Stimulated activated naive CD8-positive, alpha-beta T cell treated with anti-CD3 and anti-CD28 coated beads, Interleukin-15, Interleukin-2, amounts not matched to agents 100 ng/mL and 50 ng/mL, for 24 hours (primary cell): ENCODE results near the gene FOSB.
A peak's percentile ranks its signal among the peaks of the same experiment; 100 is the strongest.

Experiments
- H3K27ac Mint-ChIP-seq: one replicate; pipeline ENCODE4 v1.8.0; 2021; ENCODE audit warnings: mild to moderate bottlenecking, mixed read lengths
- H3K27me3 Mint-ChIP-seq: one replicate; pipeline ENCODE4 v1.8.0; 2021; ENCODE audit warnings: mixed read lengths
- H3K36me3 Mint-ChIP-seq: one replicate; pipeline ENCODE4 v1.8.0; 2021; ENCODE audit warnings: low read depth, mixed read lengths
- H3K4me1 Mint-ChIP-seq: one replicate; pipeline ENCODE4 v1.8.0; 2021; ENCODE audit warnings: low read depth, mixed read lengths
- H3K4me3 Mint-ChIP-seq: one replicate; pipeline ENCODE4 v1.8.0; 2021; ENCODE audit warnings: mild to moderate bottlenecking, mixed read lengths
- H3K9me3 Mint-ChIP-seq: one replicate; pipeline ENCODE4 v1.8.0; 2021; ENCODE audit warnings: mixed read lengths

Gene FOSB

DNA sequence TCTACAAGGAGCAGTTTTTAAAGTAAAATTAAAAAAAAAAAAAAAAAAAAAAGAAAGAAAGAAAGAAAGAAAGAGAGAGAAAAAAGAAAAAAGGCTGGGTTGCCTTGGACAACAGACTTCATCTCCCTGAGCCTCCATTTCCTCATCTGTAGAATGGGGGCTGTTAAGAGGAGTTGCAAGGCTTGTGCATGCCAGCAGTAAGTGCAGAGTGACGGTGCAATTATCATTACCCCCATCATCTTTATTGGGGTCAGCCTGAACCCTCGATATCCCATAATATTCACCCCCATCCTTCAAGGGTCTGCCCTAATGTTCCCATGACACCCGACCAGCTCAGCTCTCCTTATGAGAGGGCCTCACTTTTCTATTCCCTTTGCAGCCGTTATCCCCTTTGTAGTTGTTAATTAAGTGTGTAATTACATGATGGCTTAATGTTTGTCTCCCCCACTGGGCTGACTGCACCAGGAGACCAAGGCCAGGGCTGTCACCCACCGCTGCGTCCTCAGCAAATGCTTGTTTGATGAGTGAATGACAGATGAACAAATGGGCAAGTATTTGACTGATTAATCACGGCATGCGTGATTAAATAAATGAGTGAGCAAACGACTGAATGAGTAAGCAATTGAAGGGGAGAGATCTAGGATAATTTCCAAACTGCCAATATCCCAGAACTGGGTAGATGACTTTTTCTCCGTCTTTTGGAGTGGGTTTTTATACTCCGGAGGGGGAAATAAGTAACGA is 10.1 kb downstream of the FOSB start:
- Mint-ChIP-seq H3K27ac (peak overlapping the region; percentile 97), H3K36me3 (peaks cover under 1% of the 10 kb centered on the region), H3K4me1 (peaks cover 34% of the 10 kb centered on the region), H3K9me3 (no peaks in the 10 kb centered on the region), H3K4me3 (peak overlapping the region; percentile 55), H3K27me3 (peaks cover 4% of the 10 kb centered on the region)

DNA sequence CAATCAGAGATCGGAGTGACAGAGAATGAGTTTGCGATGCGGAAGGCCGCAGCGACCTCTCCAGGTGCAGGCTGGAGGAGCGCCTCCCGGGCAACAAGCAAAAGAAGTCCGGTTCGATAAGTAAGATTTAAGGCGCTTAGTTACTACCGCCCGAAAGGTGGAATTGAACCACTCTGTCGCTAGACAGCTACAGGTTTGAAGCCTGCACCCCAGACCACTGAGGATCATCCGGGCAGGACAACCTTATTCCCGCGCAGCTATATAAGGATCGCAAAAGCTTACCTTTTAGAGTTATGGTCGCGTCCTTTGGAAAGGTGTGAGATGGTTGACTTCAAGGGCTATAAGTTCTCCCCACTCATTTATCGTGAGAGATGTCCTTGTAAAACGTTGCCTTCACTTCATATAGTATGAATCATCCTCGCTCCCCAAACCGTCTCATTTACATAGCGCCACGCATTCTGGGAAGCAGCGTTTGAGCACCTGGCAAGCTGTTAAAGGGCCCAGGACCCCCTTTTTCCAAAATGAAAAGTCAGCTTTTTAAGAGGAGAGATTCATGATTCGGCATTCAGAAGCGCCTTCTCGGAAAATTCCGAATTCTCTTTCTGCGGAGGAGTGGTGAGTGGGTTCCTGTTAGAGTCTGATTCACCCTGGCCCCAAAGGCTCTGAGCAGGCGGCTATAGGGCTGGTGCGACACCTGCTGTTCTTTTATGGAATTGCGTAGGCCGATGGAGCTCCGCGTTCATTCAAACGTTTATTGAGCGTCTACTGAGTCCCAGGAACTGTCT is 10.8 kb downstream of the FOSB start:
- H3K4me3 Mint-ChIP-seq, result peak overlapping the region; percentile 55
- peaks cover 4% of the 10 kb centered on the region for H3K27me3 Mint-ChIP-seq
- no peaks in the 10 kb centered on the region for H3K9me3 Mint-ChIP-seq
- H3K27ac Mint-ChIP-seq, result peak overlapping the region; percentile 97
- H3K4me1 Mint-ChIP-seq, result peaks cover 34% of the 10 kb centered on the region
- H3K36me3 Mint-ChIP-seq, result no peaks in the 10 kb centered on the region

DNA sequence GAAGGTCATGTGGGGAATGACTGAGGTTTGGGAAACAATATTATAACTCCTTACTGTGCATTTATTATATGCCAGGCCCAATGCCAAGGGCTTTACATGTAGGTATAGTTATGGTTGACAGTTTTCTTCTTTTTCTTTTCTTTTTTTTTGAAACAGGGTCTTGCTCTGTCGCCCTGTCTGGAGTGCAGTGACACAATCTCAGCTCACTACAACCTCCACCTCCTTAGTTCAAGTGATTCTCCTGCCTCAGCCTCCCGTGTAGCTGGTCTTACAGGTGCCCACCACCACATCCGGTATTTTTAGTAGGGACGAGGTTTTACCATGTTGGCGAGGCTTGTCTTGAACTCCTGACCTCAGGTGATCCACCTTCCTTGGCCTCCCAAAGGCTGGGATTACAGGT is 15.2 kb downstream of the FOSB start:
- peaks cover 26% of the 10 kb centered on the region for H3K4me1 Mint-ChIP-seq
- H3K27ac Mint-ChIP-seq, result no peak overlapping the region
- peaks cover 4% of the 10 kb centered on the region for H3K27me3 Mint-ChIP-seq
- no peaks in the 10 kb centered on the region for H3K9me3 Mint-ChIP-seq
- H3K36me3 Mint-ChIP-seq, result no peaks in the 10 kb centered on the region
- H3K4me3 Mint-ChIP-seq, result no peak overlapping the region

DNA sequence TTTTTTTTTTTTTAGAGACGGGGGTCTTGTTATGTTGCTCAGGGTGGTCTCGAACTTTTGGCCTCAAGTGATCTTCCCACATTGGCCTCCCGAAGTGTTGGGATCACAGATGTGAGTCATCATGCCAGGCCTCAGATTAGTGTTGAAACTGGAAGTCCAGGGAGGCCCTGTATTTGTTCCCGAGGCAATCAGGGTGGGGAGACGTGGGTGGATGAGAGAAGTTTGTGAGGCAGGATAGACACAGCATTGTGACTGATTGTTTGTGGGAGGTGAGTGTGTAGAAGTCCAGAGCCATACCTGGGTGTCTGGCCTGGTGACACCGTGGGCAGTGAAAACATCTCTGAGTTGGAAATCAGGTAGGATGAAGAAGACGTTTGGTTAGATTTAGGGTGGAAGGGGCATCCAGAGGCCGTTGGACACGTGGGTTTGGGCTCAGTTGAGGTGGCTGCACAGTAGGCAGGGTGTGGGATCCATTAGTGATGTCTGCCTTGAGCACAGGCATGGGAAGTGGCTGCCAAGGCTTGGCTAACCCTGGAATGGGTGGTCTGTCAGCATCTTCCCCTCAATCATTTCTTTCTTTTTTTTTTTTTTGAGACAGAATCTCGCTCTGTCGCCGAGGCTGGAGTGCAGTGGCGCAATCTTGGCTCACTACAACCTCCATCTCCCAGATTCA is 16.6 kb downstream of the FOSB start:
- no peaks in the 10 kb centered on the region for H3K9me3 Mint-ChIP-seq
- no peak overlapping the region for H3K4me3 Mint-ChIP-seq
- peaks cover 4% of the 10 kb centered on the region for H3K27me3 Mint-ChIP-seq
- H3K36me3 Mint-ChIP-seq, result no peaks in the 10 kb centered on the region
- peaks cover 14% of the 10 kb centered on the region for H3K4me1 Mint-ChIP-seq
- H3K27ac Mint-ChIP-seq, result no peak overlapping the region

DNA sequence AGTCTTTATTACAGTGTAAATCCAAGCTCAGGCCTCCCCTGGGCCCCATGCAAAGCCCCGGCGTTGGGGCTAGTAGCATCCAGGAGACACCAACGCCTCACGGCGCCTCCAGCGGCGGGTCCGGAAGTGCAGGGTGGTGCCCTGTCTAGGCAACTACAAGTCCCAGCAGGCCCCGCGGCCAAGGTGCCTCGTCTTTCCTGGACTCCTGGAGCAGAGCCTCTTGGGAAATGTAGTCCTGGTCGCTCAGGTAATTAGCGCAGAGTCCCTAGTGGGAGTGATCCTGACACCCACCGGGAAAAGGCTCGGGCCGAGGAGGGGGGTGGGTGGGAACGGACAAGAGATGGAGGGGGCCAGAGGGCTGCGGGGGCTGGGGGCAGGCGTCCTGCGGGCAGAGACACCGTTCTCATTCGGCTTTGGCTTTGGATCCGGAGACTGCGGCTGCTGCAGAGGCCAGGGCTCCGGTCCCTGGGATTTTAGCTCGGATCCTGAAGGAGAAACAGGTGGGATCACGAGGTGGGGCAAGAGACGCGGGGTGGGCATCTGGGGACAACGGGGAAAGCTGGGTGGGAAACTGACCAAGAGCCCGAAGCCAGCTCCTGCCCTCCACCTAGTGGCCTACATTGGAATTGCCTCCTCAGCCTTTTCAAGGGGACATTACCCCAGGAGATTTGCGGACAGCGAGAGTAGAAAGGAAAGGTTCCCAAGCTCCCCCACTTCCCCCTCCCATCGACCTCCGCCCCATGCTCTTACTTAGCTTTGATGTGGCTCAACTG is 17.7 kb downstream of the FOSB start:
- peak overlapping the region; percentile 85 for H3K27ac Mint-ChIP-seq
- H3K27me3 Mint-ChIP-seq, result peaks cover 4% of the 10 kb centered on the region
- no peaks in the 10 kb centered on the region for H3K36me3 Mint-ChIP-seq
- peaks cover 11% of the 10 kb centered on the region for H3K4me1 Mint-ChIP-seq
- H3K9me3 Mint-ChIP-seq, result no peaks in the 10 kb centered on the region
- peak overlapping the region; percentile 82 for H3K4me3 Mint-ChIP-seq

DNA sequence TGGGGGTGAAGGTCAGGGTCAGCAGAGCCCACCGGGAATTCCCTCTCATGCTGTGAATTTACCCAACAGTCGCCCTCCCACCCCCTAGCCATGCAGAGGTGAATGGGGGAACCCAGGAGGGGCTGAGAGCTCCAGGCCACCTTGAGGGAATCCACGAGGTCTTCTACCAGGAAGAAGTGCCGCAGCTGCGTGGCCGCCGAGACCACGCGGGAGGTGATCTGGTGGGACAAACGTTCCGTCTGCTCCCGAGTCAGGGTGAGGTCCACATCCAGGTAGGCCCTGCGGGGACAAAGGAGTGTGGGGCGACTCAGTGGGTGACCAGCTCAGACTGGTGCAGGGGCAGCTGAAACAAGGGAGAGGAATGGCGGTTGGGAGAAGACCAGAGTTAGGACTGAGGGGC is 20.9 kb downstream of the FOSB start:
- no peak overlapping the region for H3K4me3 Mint-ChIP-seq

DNA sequence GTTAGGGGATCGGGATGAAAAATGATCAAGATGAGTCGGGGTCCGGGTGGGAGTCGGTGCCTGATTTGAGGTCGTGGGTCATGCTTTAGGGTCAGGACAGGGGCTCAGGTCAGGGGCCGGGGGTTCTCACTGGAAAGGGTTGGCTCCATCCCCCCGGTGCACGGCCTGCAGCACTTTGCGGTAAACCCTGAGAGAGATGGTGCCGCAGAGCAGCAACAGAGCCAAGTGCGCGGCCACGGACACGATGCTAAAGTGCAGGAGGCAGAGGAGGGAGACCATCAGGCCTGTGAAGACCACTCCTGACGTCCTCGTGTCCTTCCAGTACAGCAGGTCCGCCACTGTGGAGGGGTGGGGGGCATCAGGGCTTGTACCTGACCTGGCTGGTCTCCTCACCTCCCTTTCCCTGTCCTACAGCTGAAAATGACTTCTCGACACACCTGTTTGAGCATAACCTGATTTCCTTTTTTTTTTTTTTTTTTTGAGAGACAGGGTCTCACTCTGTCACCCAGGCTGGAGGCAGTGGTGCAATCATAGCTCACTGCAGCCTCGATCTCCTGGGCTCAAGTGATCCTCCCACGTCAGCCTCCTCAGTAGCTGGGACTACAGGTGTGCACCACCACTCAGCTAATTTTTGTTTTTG is 21.5 kb downstream of the FOSB start:
- no peak overlapping the region for H3K4me3 Mint-ChIP-seq
- H3K27me3 Mint-ChIP-seq, result peaks cover 13% of the 10 kb centered on the region
- no peaks in the 10 kb centered on the region for H3K9me3 Mint-ChIP-seq
- peaks cover 25% of the 10 kb centered on the region for H3K4me1 Mint-ChIP-seq
- H3K27ac Mint-ChIP-seq, result no peak overlapping the region
- H3K36me3 Mint-ChIP-seq, result no peaks in the 10 kb centered on the region

More for the DNA sequence above, 20.9 kb downstream of the FOSB start:
- no peaks in the 10 kb centered on the region for H3K36me3 Mint-ChIP-seq
- H3K9me3 Mint-ChIP-seq, result no peaks in the 10 kb centered on the region
- H3K27me3 Mint-ChIP-seq, result peaks cover 13% of the 10 kb centered on the region
- H3K27ac Mint-ChIP-seq, result no peak overlapping the region
- peaks cover 23% of the 10 kb centered on the region for H3K4me1 Mint-ChIP-seq

DNA sequence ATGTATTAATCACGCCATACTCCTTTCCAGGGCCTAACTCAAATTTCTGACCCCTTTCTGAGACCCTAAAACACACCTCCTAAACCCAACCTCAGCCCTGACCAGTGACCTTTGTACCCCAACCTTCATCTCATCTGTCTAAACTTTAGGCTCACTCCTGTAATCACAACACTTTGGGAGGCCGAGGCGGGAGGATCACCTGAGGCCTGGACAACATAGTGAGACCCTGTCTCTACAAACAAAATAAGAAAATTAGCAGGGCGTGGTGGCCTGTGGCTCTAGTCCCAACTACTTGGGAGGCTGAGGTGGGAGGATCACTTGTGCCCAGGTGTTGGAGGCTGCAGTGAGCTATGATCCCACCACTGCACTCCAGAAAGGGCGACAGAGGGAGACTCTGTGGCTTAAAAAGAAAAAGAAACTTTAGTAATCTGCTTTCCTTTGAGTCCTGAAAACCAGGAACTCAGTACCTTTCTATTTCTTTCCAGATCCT is 24.4 kb downstream of the FOSB start:
- Mint-ChIP-seq H3K4me1 (peaks cover 30% of the 10 kb centered on the region), H3K36me3 (no peaks in the 10 kb centered on the region), H3K27me3 (peaks cover 20% of the 10 kb centered on the region), H3K27ac (no peak overlapping the region), H3K4me3 (no peak overlapping the region), H3K9me3 (no peaks in the 10 kb centered on the region)

DNA sequence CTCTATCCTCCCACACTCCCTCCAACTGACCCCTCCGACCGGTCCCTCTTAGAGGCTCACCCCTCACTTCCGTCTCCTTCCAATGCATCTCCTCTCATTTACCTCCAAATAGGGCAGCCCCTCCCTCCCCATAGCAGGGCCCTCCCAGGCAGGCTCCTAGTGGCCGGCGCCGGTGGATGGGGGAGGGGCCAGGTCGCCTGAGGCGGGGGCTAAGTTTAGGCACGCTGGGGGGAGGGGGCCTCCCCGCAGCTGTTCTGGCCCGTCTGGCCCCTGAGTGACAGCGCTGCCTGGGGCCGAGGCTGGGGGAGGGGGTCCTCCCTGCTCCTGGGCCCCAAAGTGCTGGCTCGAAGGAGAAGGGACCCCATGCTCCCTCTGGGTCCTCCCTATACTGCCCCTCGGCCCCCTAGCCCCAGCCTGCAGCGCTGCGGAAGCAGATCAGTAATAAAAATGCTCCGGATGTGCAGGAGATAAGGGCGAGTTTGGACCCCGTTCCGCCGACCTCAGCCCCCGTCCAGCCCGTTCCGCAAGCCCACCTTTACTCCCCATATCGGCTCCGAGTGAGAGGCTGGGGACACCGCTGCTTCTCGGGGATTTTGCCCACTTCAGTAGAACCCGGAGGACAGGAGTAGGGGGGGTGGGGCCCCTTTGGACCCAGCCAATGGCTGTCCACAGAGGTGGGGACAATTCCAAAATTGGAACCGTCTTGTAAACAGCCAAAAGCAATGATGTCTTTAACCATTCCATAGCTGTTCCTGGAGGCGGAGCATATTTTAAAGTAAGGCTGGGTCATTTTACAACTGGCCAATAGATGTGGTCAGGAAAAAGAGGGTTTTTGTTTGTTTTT is 25.1 kb downstream of the FOSB start:
- H3K9me3 Mint-ChIP-seq, result no peaks in the 10 kb centered on the region
- peaks cover 20% of the 10 kb centered on the region for H3K27me3 Mint-ChIP-seq
- H3K27ac Mint-ChIP-seq, result no peak overlapping the region
- H3K36me3 Mint-ChIP-seq, result no peaks in the 10 kb centered on the region
- H3K4me1 Mint-ChIP-seq, result peaks cover 37% of the 10 kb centered on the region
- H3K4me3 Mint-ChIP-seq, result peak overlapping the region; percentile 56

DNA sequence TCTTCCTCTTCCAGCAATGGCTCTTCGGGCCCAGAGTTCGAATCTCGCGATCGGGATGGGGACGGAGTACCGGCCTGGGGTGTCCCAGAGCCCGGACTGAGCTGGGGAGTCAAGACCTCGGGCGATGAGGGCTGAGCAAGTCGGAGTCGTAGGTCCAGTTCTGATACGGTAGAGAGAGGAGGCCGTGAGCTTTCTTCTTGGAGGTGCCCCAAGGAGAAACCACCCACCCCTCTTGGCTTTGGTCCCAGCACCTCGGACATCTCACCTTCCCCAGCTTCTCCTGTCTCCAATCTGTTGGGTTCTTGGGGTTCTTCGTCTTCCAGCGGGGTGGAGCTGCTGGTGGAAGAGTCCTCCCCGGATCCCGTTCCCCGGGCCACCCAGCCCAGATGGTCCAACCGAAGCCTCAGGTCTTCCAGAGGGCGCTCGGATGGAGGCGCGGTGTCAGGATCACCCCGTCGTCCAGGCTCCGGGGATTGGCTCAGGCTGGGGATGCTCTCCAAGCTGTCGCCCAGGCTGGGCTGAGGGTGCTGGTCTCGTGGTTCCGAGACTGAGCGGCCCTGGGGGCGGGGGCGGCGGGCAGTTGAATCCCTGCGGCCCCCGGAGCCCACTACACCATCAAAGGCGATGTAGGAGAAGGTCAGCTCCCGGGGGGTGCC is 26.6 kb downstream of the FOSB start:
- no peak overlapping the region for H3K27ac Mint-ChIP-seq
- H3K4me3 Mint-ChIP-seq, result no peak overlapping the region
- no peaks in the 10 kb centered on the region for H3K9me3 Mint-ChIP-seq

DNA sequence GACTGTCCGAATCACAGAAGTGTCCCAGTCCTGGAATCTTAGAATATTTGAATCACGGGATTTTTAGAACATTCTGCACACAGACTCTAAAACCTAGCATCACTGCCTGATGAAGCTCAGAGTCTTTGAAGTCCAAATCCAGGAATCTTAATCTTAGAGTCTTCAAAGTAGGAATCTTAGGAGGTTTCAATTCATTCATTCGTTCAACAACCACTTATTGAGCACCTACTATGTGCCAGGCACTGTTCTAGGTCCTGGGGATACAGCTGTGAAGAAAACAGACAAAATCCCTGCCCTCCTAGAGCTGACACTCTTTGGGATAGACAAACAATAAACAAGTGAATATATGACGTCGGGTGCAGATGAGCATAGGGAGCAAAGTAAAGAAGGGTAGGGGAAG is 27.4 kb downstream of the FOSB start:
- Mint-ChIP-seq H3K4me3 (peak overlapping the region; percentile 63), H3K27me3 (peaks cover 25% of the 10 kb centered on the region), H3K27ac (no peak overlapping the region), H3K36me3 (no peaks in the 10 kb centered on the region), H3K4me1 (peaks cover 49% of the 10 kb centered on the region), H3K9me3 (no peaks in the 10 kb centered on the region)

More for the DNA sequence above, 26.6 kb downstream of the FOSB start:
- H3K4me1 Mint-ChIP-seq, result peaks cover 46% of the 10 kb centered on the region
- peaks cover 23% of the 10 kb centered on the region for H3K27me3 Mint-ChIP-seq
- H3K36me3 Mint-ChIP-seq, result no peaks in the 10 kb centered on the region

DNA sequence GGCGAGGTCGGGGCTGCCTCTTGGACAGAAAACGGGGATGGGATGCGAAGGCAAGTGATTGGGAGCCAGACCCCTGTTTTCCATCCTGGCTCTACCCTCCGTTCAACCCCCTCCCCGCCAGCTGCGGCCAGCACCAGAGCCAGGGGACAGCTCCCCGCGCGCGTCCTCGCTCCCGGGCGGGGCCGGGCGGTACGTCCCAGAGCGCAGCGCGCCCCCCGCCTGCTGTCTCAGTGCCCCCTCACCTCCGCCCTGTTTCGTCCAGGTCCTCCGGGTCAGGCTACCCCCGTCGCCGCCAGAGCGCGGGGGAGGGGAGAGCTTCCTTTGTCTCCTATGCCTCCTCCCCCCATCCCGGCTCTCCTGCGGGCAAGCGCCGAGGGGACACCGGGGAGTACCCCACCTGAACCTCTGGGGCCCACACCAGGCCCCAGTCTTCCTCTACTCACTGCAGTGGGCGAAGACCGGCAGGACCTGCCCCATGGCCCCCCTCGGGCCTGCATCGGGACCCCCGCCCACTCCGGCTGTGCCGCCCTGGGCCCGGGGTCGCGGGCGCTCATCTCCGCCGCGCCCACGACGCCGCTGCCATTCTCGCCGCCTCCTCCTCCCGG is 28.7 kb downstream of the FOSB start:
- Mint-ChIP-seq H3K36me3 (no peaks in the 10 kb centered on the region), H3K4me1 (peaks cover 53% of the 10 kb centered on the region), H3K4me3 (peak overlapping the region; percentile 80), H3K27me3 (peaks cover 25% of the 10 kb centered on the region), H3K9me3 (no peaks in the 10 kb centered on the region), H3K27ac (no peak overlapping the region)

DNA sequence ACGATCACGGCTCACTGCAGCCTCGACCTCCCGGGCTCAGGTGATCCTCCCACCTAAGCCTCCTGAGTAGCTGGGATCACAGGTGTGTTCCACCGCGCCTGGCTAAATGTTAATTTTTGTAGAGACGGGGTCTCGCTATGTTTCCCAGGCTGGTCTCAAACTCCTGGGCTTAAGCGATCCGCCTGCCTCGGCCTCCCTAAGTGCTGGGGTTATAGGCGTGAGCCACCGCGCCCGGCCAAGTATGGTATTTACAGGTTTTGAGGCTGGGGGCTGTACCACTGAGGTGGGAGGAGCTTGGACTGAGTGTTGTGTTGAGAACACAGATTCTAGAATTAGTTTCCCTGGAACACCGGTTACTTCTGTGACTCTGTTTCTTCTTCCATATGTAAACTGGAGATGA is 30.0 kb downstream of the FOSB start:
- Mint-ChIP-seq H3K36me3 (no peaks in the 10 kb centered on the region), H3K27ac (no peak overlapping the region), H3K27me3 (peaks cover 22% of the 10 kb centered on the region), H3K9me3 (no peaks in the 10 kb centered on the region), H3K4me3 (peak overlapping the region; percentile 65), H3K4me1 (peaks cover 58% of the 10 kb centered on the region)
